Activated T-cell treated with anti-CD3 and anti-CD28 coated beads for 48 hours (primary cell): ENCODE measurements around the gene LLGL1.
A peak's percentile ranks its signal among the peaks of the same experiment; 100 is the strongest.
"Not testable (repeated sequence)": the region's sequence is repeated elsewhere in the genome, so short reads cannot be mapped to it uniquely, and the experiment has no call there.

ENCODE experiments used
- DNase-seq: peaks from one replicate; pipeline ENCODE4 v3.0.0-alpha.2; 2020; ENCODE audit warnings: low read depth

LLGL1 gene

GRCh38 chr17:18194394-18194793 lies 31.0 kb upstream of the LLGL1 start:
- no peak for DNase-seq

GRCh38 chr17:18194804-18195203 lies 30.6 kb upstream of the LLGL1 start:
- DNase-seq: no peak

- no peak for DNase-seq
Observed at GRCh38 chr17:18195246-18195645, 30.2 kb upstream of the LLGL1 start.

- no peak for DNase-seq
Observed at GRCh38 chr17:18197535-18198194, 27.8 kb upstream of the LLGL1 start.

- DNase-seq: no peak
Observed at GRCh38 chr17:18198530-18198929, 26.9 kb upstream of the LLGL1 start.

GRCh38 chr17:18201108-18201507 lies 24.3 kb upstream of the LLGL1 start:
- DNase-seq: no peak

- DNase-seq: no peak
Observed at GRCh38 chr17:18203308-18203707, 22.1 kb upstream of the LLGL1 start.

- DNase-seq: no peak
Observed at GRCh38 chr17:18205861-18206260, 19.6 kb upstream of the LLGL1 start.

GRCh38 chr17:18206962-18207361 lies 18.5 kb upstream of the LLGL1 start:
- DNase-seq: no peak

- no peak for DNase-seq
Observed at GRCh38 chr17:18208092-18208491, 17.3 kb upstream of the LLGL1 start.

GRCh38 chr17:18213666-18214270 lies 11.7 kb upstream of the LLGL1 start:
- DNase-seq: no peak

GRCh38 chr17:18216906-18217305 lies 8.5 kb upstream of the LLGL1 start:
- not testable (repeated sequence) for DNase-seq

- DNase-seq: peak; percentile 64
Observed at GRCh38 chr17:18217412-18218015, 7.9 kb upstream of the LLGL1 start.

GRCh38 chr17:18218756-18219415 lies 6.5 kb upstream of the LLGL1 start:
- no peak for DNase-seq

- no peak for DNase-seq
Observed at GRCh38 chr17:18224053-18224386, 1.4 kb upstream of the LLGL1 start.

- DNase-seq: no peak
Observed at GRCh38 chr17:18224387-18225120, 881 bp upstream of the LLGL1 start.

- DNase-seq: no peak
Observed at GRCh38 chr17:18225642-18226283, 328 bp downstream of the LLGL1 start.

- DNase-seq: no peak
Observed at GRCh38 chr17:18226284-18226945, 980 bp downstream of the LLGL1 start.

GRCh38 chr17:18227635-18228034 lies 2.2 kb downstream of the LLGL1 start:
- DNase-seq: no peak

- DNase-seq: no peak
Observed at GRCh38 chr17:18228176-18228682, 2.8 kb downstream of the LLGL1 start.

- no peak for DNase-seq
Observed at GRCh38 chr17:18229254-18229653, 3.8 kb downstream of the LLGL1 start.
